Activated CD4-positive, alpha-beta T cell treated with anti-CD3 and anti-CD28 coated beads for 48 hours (primary cell): ENCODE data around the gene SELENOK.

ENCODE experiments used
- DNase-seq: peaks from one replicate; pipeline ENCODE4 v3.0.0-alpha.2; 2020

The SELENOK gene

GRCh38 chr3:53841296-53841695, 50.4 kb downstream of the SELENOK start:
- DNase-seq = no peak

DNA sequence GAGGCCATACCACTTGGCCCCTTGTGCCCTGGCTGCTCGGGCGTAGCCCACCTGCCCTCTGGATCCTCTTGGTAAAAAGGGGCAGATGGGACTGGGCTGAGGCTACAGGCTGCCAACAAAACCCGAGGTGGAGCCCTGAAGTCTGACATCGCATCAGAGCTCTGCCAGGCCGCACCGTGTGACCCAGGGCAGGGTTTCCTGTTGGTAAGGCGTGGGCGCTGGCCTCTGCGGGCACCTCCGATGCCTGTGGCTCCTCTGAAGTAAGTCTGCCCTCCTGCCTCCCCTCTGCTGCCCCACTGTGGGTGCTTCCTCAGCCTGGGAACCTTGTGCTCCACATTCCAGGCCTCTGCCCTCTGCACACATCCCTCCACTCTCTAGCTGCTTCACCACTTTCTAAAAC, 54.3 kb downstream of the SELENOK start:
- DNase-seq = no peak

- no peak for DNase-seq
Measured at GRCh38 chr3:53836084-53836872, 55.4 kb downstream of the SELENOK start.

- DNase-seq = no peak
Measured at GRCh38 chr3:53835257-53835656, 56.4 kb downstream of the SELENOK start.

DNA sequence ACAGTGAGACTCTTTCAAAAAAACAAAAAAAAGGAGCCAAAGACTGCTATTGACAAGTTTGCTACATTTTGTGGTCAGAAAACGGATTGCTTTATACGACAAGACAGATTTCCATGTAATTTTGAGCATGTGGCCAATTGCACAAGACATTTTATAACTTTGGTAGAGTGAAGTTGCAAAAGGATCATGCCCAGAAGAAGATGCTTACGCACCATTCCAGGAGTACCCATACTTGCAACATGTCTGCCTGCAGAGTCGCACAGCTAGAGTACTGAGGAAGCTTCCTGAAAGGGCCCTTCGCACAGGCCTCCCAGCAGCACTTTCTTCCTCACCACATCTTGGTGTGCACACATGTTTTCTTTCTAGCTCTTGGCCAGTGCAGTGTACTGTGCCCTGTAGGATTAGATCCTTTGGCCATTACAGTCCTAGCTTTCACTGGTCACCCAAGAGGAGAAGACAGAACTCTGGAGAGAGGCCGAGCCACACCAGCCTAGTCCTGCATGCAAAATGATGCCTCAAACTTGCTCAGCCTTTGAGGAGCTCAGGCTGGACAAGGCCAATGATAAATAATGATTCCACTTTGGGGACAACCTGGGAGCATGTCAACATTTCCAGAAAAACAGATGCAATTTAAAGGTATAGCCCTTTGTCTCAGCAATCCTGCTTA, 57.1 kb downstream of the SELENOK start:
- no peak for DNase-seq
